ENCODE data around the gene PCIF1.

PCIF1 gene

DNA sequence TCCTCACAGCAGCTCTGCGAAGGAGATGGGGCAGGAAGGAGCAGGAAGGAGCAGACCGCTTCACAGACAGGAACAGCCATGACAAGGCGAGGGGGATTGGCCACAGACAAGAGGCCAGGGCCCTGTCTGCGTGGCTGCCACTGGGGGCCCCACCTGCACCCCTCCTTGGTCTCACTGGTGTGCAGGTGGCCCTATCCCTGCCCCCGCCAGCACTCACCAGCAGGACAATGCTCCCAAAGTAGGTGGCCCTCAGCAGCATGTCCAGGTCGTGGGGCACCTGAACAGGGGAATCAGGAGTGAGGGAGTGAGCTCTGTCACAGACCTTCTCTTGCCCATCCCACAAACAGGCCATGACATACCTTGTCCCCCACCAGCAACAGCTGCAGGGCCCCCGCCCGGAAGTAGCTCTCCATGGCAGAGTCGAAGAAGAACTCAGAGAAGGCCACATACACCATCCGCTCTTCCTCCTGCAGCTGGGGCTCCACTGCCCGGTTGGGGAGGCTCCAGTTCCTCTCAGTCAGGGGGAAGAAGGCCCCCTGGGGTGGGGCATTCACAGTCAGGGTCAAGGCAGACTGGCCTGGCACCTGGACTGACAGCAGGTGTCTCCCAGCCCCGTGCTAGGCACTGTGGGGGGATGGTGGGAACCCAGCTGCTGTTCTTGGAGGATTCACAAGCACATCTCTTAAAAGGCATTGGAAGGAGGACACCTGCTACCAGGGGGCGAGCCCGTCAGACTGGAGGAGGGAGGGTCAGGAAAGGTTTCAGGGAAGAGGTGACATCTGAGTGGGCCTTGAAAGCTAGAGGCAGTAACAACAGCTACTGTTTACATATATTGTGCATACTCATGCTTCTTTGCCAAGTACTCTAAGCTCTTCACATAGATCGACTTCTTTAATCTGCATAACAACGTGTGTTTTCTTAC, 29.6 kb upstream of the PCIF1 start:
- no peak for DNase-seq

DNA sequence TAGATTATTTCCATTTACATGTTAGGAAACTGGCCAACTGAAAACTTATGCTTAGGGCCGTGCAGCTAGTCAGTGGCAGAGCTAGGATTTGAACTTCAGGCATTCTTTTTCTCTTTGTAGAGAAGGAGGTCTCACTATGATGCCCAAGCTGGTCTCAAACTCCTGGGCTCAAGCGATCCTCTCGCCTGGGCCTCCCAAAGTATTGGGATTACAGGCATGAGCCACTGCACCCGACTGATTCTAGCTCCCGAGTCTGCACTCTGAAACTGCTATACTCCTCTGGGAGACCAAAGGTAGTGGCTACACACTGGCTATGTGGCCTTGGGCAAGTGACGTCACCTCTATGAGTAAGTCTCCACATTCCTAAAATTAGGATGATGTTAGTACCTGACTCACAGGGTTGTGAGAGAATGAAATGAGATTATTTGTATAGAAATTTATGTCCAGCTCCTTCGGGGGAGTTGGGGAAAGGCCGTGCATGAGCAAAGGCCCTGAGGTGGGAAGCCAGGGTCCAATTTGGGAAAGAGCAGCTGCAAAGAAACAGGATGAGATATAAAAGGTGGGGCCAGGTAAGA, 28.9 kb upstream of the PCIF1 start:
- DNase-seq = no peak

DNA sequence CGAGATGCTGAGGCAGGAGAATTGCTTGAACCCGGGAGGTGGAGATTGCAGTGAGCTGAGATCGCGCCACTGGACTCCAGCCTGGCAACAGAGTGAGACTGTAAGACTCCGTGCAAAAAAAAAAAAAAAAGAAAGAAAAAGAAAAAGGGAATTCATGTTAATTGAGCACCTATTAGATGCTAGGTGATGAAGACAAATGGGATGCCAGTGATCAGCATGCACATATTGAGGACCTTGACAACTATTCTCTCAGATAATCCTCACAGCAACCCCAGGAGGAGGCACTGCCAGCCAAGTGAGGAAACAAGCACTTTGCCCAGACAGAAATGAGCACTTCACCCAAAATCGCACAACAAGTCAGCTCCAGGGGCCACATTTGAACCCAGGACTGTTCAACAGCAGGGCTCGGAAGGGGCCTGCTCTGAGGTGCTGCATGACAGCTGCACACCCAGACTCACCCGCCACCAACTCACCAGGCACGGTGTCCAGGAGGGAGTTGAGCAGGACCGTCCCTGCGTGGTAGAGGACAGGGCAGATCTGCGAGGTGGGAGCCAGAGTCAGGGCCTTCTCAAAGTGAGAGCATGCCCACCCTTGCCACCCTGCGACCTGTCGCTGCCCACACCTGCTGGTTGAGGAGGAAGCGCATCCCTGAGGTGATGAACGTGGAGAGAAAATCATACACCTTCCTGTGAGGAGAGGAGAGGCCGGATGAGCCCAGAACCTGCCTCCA, 27.1 kb upstream of the PCIF1 start:
- no peak for DNase-seq

DNA sequence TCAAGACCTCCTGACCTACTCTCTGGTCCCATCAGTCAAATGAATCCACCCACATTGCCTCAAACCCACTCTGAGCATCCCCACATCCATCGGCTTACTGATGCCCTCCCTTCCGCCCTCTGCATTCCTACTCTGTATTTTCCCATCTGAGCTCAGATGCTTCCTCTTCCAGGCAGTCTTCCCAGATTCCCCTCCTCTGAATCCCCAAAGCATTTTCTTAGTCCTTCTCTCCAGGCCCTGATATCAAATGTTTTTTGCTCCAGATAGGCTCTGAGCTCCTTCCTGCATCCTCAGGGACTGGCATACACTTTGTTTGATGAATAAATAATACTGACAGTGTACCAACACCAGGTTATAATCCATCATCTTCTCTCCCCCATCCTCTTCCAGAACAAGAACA, 26.4 kb upstream of the PCIF1 start:
- no peak for DNase-seq

DNA sequence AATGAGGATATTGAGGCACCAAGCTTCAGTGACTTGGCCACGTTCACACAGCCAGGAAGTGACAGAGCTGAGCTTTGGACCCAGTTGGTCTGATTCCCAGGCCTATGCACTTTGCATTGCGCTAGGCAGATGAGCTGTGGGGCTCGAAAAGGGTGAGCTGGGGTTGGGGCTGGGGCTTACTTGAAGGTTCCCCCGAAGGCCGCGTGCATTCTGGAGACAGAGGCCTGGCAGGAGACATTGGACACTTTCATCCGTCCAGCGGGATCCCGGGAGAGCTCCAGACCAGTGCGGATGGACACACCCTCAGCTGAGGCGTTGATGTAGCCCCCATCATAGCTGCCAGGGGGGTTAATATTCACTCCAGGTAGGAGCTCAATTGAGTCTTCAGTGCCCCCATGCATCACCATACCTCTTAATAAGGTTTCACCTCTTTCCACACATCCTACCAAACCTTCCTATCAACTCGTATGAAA, 25.1 kb upstream of the PCIF1 start:
- no peak for DNase-seq

DNA sequence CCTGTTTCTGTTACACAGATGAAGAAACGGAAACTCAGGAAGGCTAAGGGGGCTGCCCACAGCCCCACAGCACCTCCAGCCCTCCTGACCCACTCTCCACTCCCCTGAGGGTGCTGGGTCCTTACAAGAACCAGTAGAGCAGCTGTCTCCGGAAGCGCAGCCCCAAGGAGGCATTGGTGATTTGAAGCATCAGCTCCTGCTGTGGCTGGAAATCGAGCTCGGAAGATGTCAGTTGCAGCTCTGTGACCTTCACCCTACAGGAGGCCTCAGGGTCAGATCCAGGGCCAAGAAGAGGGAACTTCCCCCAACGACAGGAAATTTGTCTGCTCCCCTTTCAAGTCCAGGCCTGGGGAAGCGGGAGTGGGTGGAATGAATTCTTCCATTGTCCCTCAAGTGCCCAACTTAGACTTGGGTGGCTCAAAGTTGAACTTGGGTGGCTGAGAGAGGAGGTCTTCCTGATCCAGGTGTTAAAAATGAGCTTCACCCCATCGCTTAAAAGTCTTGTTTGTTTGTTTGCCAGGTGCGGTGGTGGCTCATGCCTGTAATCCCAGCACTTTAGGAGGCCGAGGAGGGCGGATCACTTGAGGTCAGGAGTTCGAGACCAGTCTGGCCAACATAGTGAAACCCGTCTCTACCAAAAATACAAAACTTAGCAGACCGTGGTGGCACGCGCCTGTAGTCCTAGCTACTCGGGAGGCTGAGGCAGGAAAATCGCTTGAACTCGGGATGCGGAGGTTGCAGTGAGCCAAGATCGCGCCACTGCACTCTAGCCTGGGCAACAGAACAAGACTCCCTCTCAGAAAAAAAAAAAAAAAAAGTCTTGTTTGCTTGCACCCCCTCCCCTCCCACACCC, 24.4 kb upstream of the PCIF1 start:
- no peak for DNase-seq

DNA sequence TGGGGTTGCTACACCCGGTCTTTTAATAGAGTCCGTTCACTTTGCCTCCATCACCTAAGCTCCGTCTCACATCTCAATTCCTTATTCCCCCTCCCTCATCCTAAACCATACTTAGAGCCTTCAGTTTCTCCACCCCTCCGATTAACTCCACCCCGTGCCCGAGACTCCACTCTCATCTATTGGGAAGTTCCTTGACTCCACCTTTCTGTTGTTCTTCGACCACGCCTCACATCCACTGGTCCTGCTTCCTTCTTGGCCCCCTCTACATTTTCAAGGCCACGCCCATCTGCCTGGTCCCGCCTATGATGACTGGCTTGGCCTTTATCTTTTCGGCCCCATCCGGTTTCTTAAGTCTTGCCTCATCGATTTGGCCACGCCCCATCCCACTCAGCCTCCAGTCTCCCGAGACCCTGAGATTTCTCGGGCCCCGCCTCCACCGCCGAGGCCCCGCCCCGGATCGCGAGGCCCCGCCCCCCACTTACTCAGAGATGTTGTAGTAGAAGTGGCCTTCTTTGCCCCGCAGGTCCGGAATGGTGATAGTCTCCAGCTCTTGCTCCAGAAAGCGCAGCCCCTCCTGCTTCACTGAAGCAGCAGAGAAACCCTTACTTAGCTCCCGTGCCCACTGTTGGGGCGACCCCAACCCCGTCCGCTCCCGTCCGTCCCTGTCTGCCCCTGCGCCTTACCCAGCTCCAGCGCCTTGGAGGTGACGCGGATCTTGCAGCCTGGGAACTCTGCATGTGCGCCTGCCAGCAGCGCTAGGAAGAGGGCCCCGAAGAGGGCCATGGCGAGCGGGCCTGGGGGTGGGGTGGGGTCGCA, 23.6 kb upstream of the PCIF1 start:
- peak; percentile 72 for DNase-seq

DNA sequence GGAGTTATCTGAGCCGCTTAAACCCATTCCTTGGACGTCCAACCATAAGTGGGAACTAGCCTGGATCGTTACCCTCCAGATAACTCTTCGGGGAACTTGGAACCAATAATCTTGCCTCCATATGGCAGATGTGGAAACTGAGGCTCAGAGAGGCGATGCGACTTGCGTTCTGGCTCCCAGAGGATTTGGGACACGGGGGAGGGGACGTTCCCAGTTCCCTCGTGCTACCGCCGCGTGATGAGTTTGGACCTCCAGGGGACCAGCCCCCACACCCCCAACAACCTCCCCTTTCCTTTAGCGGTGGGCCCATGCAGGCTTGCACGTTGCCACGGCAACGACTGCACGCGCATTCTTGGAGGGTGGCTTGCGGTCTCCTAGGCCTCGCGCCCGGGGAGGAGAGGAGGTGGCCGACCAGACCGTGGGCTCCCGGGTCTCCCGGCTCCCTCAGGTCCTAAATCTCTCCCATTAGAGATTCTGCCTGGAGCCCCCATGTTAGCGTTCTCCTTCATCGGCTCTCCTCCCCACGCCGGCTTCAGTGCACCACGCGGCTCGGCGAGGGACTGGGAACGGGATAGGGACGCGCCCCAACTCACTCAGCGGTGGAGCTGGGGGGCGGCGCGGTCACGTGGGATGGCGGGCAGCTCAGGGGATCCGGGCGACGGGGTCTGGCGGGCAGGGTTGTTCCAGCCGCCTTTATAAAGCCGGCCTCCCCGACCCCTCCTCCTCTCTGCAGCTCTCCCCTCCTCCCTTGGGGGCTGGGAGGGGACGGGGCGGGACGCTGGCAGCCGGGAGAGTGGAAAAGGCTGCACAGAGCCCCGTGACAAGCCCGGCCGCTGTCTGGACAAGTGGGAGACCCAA, 22.8 kb upstream of the PCIF1 start, which contains the start of gene PLTP:
TSS of gene PLTP (minus strand) at position 670 of the 858 bp plus-strand sequence. CDS start 703 bp downstream, outside the sequence.
- peak; percentile 23 for DNase-seq

DNA sequence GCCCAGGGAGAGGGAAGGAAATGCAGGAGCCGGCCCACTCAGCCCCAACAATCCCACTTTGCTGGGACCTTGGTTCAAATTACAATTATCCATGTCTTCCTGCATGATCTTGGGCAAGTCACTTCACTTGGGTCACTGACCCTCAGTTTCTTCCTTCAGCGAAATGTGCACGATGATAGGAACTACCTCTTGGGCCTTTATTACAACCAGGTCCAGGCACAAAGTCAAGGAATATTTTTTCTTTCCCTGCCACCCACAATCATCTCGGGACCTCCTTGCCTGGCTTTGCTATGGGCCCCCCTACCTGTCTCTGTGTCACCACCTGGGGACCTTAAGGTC, 22.2 kb upstream of the PCIF1 start:
- no peak for DNase-seq

DNA sequence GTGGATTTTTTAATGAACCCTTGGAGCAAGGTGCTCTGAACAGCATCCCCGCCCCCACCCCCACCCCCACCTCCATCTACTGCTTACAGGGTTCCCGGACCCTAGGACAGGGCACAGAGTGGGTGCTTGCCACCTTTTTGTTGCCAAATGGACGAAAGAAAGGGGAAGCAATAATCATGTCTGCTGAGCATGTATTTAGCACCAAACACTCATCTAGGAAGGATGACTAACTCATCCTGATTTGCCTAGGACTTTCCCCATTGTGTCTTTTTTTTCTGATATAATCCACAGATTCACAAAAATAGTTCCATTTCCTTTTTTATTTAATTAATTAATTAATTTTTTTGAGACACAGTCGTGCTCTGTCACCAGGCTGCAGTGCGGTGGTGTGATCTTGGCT, 21.4 kb upstream of the PCIF1 start:
- DNase-seq = no peak

DNA sequence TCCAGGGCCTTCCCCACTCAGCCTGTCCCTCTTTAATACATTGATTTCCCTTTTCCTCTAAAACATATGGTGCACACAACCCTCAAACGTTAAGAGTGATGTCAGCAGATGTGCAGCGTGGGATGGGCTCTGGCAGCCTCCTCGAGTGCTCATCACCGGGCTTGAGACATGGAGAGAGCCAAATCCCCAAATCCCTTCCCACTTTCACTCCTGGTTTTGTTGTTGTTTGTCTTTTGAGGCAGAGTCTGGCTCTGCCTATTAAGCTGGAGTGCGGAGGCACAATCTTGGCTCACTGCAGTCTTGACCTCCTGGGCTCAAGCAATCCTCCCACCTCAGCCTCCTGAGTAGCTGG, 16.7 kb upstream of the PCIF1 start:
- no peak for DNase-seq

DNA sequence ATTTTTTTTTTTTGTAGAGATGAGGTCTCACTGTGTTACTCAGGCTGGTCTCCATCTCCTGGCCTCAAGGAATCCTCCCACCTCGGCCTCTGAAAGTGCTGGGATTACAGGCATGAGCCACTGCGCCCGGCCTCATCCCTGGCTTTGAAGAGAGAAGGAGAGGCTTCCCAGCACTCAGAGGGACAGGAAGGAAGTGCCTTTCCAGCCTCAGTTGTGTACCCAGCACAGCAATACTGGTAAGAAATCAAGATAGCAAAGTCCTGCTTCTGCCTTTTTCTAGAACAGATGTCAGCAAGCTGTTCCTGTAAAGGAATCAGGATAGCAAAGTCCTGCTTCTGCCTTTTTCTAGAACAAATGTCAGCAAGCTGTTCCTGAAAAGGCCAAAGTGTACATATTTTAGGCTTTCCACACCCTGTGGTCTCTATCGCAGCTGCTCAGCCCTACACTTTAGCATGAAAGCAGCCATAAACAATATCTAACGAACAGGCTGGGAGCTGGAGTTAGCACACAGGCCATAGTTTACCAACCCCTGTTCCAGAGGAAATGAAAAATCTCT, 16.2 kb upstream of the PCIF1 start:
- no peak for DNase-seq

DNA sequence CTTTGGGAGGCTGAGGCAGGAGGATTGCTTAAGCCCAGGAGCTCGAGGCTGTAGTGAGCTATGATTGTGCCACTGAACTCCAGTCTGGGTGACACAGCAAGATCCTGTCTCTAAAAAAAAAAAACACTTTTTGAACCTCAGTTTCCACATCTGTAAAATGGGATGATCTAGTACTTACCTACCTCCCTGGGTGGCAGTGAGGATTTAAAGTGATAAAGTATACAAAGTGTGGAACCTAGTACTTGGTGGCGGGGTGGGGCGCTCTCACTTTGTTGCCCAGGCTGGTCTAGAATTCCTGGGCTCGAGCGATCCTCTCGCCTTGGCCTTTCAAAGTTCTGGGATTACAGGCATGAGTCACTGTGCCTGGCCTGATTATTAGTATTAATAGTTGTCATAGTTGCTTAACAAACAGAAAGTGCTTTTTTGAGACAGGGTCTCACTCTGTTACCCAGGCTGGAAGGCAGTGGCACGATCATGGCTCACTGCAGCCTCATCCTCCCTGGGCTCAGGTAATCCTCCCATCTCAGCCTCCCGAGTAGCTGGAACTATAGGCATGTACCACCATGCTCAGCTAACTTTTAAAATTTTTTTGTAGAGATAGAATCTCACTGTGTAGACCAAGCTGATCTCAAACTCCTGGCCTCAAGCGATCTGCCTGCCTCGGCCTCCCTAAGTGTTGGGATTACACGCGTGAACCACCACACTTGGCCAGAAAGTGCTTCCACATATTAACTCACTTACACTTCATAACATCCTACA, 15.5 kb upstream of the PCIF1 start:
- no peak for DNase-seq

DNA sequence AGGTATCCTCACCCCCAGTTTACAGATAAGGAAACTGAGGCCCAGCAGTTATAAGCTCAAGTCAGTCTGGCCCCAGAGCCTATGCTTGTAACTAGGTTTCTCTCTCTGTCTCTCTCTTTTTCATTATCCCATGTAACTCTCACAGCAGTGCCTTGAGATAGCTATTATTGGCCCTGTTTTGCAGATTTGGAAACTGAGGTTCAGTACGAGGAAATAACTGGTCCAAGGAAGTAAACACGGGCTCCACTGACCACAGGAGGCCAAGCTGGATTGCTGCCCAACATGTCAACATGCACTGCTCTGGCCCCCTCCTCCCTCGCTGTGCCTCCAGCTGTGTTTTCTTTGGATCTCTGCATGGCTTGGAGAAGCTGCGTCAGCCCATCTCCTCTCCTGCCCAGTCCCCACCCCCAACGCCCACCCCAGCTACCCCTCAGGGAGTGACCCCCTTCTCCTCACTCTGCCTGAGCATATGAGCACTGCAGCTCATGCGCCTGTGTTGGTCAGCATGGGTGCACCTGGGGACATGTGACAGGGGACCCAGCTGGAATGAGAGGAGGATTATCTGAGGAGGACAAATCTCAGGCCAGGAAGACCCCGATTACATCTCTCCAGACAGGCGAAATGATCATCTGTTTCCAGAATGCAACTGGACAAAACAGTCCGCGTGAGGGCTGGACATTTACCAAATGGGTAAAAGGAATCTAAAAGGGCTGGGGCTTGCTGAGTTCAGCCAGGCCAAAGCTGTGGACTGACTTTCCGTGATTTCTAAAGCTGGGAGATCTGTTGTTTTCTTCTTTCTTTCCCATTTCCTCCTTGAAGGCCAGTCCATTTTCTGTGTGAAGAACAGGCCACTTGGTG, 14.7 kb upstream of the PCIF1 start:
- DNase-seq = no peak

DNA sequence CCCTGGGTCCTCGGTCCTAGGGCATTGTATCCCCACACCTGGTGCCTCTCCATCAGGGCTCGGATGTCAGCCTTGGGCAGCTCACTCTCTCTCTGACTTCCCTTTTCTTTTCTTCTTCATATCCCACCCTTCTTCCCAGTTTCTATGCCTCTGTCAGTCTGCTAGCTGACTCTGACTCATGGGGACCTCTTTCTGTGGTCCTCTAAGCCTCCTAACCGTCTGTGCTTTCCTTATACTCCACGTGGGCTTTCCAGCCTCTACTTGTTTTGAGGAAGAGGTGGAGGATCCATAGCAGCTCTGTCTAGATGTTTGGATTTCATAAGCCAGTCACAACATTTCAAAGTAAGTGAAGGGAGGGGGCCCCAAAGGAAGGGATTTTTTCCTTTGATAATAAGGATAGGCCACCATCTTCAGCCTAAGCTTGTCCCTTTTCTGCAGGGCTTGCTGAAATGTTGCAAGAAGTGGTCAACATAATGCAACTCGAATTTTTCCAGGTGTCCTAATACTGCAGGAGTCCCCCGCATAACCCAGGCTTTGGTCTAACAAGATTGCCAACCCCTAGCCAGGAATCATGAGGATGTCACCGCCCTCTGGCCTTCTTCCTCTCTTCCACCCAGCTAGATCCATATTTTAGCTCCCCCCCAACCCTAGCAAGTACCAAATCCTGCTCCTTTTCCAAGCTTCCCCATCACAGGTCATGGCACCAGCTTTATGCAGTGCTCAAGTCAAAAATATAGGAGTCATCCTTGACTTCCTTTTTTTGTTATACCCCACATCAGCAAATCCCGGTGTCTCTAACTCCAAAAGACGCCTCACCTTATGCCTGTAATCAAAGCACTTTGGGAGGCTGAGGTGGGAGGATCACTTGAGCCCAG, 13.8 kb upstream of the PCIF1 start:
- DNase-seq = no peak

DNA sequence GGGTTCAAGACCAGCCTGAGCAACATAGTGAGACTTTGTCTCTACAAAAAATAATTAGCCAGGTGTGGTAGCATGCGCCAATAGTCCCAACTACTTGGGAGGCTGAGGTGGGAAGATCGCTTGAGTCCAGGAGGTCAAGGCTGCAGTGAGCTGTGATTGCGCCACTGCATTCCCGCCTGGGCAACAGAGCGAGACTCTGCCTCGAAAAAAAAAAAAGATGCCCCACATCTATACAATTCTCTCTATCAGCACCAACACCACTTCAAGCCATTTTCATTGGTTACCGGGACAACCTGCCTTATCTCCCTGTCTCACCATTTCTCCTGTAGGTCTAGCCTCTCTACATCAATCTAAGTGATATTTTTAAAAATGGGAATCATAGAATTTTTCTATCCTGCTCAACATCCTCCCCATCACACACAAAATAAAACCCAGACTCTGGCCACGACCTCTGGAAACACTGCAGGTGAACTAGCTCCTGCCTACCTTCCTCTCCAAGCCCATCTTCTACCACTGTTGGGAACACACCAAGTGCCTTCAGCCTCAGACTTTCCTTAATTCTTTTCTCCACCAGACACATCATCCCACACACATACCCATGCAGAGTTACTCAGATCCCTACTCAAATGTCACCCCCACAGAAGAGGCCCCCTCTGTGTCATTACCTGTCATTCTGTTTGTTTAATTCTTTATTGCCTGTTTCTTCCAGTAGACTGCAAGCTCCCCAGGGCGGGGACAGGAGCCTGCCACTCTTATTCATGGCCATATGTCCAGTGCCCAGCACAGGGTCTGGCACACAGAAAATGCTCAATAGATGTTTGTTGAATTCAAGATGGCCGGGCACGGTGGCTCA, 12.9 kb upstream of the PCIF1 start:
- DNase-seq = no peak
